ENCODE data around the gene TMEM239. TPM values are rescaled to one million over a fixed set of nuclear protein-coding genes. Genes with fewer than 3 reads are reported as not detected.

TMEM239 gene
- total and polyA plus RNA-seq, 4 donors = not detected

DNA sequence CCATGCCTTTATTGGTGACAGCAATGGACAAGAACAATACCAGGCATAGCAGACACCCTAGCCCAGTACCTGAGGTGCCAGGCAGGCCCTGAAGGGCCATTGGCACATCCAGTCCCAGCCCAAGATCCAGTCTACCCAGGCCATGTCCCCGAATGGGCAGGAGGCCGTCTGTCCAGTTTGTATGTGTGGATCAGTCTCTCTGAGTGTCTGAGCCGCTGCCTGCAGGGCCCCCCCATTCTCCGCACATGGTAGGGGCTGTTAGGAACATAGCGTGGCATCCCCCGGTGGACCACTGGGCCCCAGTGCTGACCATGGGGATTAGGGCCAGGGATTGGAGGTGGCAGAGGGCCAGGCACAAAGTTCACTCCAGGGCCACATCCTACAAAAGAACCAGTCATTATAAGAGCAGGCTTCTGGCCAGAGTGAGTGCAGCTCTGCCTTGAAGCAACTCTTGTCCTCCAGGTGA, 19.2 kb downstream of the TMEM239 start:
- peaks cover 0 to 11% (median 4%) of the 10 kb centered on the region in 4 donors for H3K36me3 ChIP-seq (ENCODE audit: control insufficient read depth in 4 of 4, insufficient read depth in 3 of 4, low read depth in 1 of 4, low read length in 3 of 4)
- no peaks in the 10 kb centered on the region for H3K9me3 ChIP-seq (ENCODE audit: control insufficient read depth in 4 of 4, low read length in 3 of 4)
- H3K27ac ChIP-seq (ENCODE audit: low read depth in 1 of 2, low read length in 2 of 2) = no peak overlapping the region
- H3K27me3 ChIP-seq (ENCODE audit: control insufficient read depth in 4 of 4, insufficient read depth in 4 of 4, low read length in 3 of 4) = no peaks in the 10 kb centered on the region
- DNase-seq (ENCODE audit: low spot score) = no peak
- TF ChIP-seq, protein P1, sequence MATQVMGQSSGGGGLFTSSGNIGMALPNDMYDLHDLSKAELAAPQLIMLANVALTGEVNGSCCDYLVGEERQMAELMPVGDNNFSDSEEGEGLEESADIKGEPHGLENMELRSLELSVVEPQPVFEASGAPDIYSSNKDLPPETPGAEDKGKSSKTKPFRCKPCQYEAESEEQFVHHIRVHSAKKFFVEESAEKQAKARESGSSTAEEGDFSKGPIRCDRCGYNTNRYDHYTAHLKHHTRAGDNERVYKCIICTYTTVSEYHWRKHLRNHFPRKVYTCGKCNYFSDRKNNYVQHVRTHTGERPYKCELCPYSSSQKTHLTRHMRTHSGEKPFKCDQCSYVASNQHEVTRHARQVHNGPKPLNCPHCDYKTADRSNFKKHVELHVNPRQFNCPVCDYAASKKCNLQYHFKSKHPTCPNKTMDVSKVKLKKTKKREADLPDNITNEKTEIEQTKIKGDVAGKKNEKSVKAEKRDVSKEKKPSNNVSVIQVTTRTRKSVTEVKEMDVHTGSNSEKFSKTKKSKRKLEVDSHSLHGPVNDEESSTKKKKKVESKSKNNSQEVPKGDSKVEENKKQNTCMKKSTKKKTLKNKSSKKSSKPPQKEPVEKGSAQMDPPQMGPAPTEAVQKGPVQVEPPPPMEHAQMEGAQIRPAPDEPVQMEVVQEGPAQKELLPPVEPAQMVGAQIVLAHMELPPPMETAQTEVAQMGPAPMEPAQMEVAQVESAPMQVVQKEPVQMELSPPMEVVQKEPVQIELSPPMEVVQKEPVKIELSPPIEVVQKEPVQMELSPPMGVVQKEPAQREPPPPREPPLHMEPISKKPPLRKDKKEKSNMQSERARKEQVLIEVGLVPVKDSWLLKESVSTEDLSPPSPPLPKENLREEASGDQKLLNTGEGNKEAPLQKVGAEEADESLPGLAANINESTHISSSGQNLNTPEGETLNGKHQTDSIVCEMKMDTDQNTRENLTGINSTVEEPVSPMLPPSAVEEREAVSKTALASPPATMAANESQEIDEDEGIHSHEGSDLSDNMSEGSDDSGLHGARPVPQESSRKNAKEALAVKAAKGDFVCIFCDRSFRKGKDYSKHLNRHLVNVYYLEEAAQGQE (IDR thresholded peaks at IDR 0.05) = no peak
- TF ChIP-seq HNF4A (conservative IDR thresholded peaks at IDR 0.05) (no peak), EGR1 (IDR thresholded peaks at IDR 0.05; ENCODE audit: low read depth in 2 of 2) (no peak)
- no peak overlapping the region for H3K9ac ChIP-seq (ENCODE audit: low read depth in 1 of 2, low read length in 2 of 2)
- 92% methylated on average over 6 of the region's 6 CpGs for WGBS
- no peak overlapping the region for H3K4me3 ChIP-seq (ENCODE audit: low read depth in 1 of 3, low read length in 3 of 3)
- peaks cover 5 to 12% (median 8%) of the 10 kb centered on the region in 4 donors for H3K4me1 ChIP-seq (ENCODE audit: control insufficient read depth in 4 of 4, insufficient read depth in 4 of 4, low read length in 3 of 4)

DNA sequence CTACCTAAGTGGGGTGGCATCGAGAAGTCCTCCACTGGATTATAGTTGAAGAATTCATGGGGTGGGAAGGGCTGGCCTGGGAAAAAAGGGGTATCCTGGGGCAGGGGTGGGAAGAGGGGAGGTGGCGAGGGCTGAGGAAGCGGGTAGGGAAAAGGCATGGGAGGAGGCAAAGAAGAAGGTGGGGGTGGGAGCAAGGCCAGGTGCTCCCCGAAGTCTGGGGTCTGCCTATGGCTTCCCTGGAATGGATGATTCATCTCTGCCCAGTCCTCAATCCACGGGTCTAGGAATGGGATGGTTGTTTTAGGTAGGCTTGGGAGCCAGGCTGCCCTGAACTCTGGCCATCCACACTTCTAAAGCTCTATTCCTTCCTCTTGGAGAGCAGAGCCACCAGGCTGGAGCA, 19.9 kb downstream of the TMEM239 start:
- WGBS = 97% methylated on average over 5 of the region's 5 CpGs
- no peak overlapping the region for H3K27ac ChIP-seq (ENCODE audit: low read depth in 1 of 2, low read length in 2 of 2)

DNA sequence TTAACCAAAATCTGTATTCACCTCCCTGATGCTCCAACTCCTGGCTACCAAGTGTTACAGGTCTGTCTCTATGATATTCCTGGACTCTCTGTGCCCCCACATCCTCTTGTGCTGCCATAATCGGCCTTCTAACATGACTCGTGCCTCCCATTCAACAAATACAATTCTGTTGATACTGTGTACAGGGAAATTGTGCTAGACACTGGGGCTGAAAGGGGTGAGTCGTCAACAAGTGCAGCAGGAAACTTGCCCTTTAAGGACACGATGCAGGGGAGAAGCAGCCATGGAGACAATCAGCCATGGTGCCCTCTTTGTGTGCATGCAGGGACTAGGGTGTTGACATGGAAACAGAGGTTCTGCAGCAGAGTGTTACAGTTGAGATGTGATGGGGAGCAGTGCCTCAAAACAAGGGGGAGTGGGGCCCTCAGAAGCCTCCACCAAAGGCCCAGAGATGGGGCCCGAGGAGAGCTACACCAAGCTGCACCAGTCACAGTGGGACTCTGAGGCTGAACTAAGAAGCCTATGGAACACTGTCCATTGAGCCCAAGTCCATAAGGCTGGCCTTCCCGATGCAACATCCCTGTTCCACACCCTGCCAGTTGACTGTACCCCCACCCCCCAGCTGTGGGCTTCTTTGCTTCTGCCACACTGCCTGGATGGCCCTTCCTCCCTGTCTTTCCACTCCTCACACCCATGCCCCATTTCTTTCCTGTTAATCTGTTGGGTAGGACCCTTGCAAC, 21.2 kb downstream of the TMEM239 start:
- H3K9me3 ChIP-seq (ENCODE audit: control insufficient read depth in 4 of 4, low read length in 3 of 4) = no peaks in the 10 kb centered on the region
- WGBS = 93% methylated on average over 6 of the region's 6 CpGs
- no peak overlapping the region for H3K27ac ChIP-seq (ENCODE audit: low read depth in 1 of 2, low read length in 2 of 2)
- no peak overlapping the region for H3K4me3 ChIP-seq (ENCODE audit: low read depth in 1 of 3, low read length in 3 of 3)
- H3K4me1 ChIP-seq (ENCODE audit: control insufficient read depth in 4 of 4, insufficient read depth in 4 of 4, low read length in 3 of 4) = peaks cover 9 to 16% (median 13%) of the 10 kb centered on the region in 4 donors
- DNase-seq (ENCODE audit: low spot score) = no peak
- no peak overlapping the region for H3K9ac ChIP-seq (ENCODE audit: low read depth in 1 of 2, low read length in 2 of 2)
- H3K27me3 ChIP-seq (ENCODE audit: control insufficient read depth in 4 of 4, insufficient read depth in 4 of 4, low read length in 3 of 4) = no peaks in the 10 kb centered on the region
- peaks cover 0 to 11% (median 4%) of the 10 kb centered on the region in 4 donors for H3K36me3 ChIP-seq (ENCODE audit: control insufficient read depth in 4 of 4, insufficient read depth in 3 of 4, low read depth in 1 of 4, low read length in 3 of 4)
- TF ChIP-seq JUND (IDR thresholded peaks at IDR 0.05) (no peak), FOXA1 (IDR thresholded peaks at IDR 0.05) (no peak), GABPA (IDR thresholded peaks at IDR 0.05 in 1 of 2, conservative IDR thresholded peaks at IDR 0.05 in 1 of 2) (no peak), SP1 (IDR thresholded peaks at IDR 0.05) (no peak), YY1 (IDR thresholded peaks at IDR 0.05) (no peak), HNF4G (IDR thresholded peaks at IDR 0.05) (no peak), FOXA2 (IDR thresholded peaks at IDR 0.05) (no peak), RXRA (IDR thresholded peaks at IDR 0.05) (no peak), TAF1 (conservative IDR thresholded peaks at IDR 0.05) (no peak), RAD21 (IDR thresholded peaks at IDR 0.05) (no peak)
- TF ChIP-seq, protein P2, sequence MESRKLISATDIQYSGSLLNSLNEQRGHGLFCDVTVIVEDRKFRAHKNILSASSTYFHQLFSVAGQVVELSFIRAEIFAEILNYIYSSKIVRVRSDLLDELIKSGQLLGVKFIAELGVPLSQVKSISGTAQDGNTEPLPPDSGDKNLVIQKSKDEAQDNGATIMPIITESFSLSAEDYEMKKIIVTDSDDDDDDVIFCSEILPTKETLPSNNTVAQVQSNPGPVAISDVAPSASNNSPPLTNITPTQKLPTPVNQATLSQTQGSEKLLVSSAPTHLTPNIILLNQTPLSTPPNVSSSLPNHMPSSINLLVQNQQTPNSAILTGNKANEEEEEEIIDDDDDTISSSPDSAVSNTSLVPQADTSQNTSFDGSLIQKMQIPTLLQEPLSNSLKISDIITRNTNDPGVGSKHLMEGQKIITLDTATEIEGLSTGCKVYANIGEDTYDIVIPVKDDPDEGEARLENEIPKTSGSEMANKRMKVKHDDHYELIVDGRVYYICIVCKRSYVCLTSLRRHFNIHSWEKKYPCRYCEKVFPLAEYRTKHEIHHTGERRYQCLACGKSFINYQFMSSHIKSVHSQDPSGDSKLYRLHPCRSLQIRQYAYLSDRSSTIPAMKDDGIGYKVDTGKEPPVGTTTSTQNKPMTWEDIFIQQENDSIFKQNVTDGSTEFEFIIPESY (IDR thresholded peaks at IDR 0.05) = no peak
- TF ChIP-seq, protein P3, sequence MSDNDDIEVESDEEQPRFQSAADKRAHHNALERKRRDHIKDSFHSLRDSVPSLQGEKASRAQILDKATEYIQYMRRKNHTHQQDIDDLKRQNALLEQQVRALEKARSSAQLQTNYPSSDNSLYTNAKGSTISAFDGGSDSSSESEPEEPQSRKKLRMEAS (IDR thresholded peaks at IDR 0.05) = no peak
- TF ChIP-seq, protein P4, sequence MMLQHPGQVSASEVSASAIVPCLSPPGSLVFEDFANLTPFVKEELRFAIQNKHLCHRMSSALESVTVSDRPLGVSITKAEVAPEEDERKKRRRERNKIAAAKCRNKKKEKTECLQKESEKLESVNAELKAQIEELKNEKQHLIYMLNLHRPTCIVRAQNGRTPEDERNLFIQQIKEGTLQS (IDR thresholded peaks at IDR 0.05) = no peak

More for the DNA sequence above, 19.9 kb downstream of the TMEM239 start:
- Histone ChIP-seq H3K4me3 (ENCODE audit: low read depth in 1 of 3, low read length in 3 of 3) (no peak overlapping the region), H3K9me3 (ENCODE audit: control insufficient read depth in 4 of 4, low read length in 3 of 4) (no peaks in the 10 kb centered on the region), H3K9ac (ENCODE audit: low read depth in 1 of 2, low read length in 2 of 2) (no peak overlapping the region), H3K4me1 (ENCODE audit: control insufficient read depth in 4 of 4, insufficient read depth in 4 of 4, low read length in 3 of 4) (peaks cover 5 to 12% (median 8%) of the 10 kb centered on the region in 4 donors), H3K36me3 (ENCODE audit: control insufficient read depth in 4 of 4, insufficient read depth in 3 of 4, low read depth in 1 of 4, low read length in 3 of 4) (peaks cover 0 to 11% (median 4%) of the 10 kb centered on the region in 4 donors), H3K27me3 (ENCODE audit: control insufficient read depth in 4 of 4, insufficient read depth in 4 of 4, low read length in 3 of 4) (no peaks in the 10 kb centered on the region)
- TF ChIP-seq, protein P5, sequence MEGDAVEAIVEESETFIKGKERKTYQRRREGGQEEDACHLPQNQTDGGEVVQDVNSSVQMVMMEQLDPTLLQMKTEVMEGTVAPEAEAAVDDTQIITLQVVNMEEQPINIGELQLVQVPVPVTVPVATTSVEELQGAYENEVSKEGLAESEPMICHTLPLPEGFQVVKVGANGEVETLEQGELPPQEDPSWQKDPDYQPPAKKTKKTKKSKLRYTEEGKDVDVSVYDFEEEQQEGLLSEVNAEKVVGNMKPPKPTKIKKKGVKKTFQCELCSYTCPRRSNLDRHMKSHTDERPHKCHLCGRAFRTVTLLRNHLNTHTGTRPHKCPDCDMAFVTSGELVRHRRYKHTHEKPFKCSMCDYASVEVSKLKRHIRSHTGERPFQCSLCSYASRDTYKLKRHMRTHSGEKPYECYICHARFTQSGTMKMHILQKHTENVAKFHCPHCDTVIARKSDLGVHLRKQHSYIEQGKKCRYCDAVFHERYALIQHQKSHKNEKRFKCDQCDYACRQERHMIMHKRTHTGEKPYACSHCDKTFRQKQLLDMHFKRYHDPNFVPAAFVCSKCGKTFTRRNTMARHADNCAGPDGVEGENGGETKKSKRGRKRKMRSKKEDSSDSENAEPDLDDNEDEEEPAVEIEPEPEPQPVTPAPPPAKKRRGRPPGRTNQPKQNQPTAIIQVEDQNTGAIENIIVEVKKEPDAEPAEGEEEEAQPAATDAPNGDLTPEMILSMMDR (IDR thresholded peaks at IDR 0.05; ENCODE audit: low read depth, low read length, missing input control) = no peak
- TF ChIP-seq FOXA2 (IDR thresholded peaks at IDR 0.05) (no peak), SP1 (IDR thresholded peaks at IDR 0.05) (no peak), GABPA (IDR thresholded peaks at IDR 0.05 in 1 of 2, conservative IDR thresholded peaks at IDR 0.05 in 1 of 2) (no peak), RAD21 (IDR thresholded peaks at IDR 0.05) (no peak), FOXA1 (IDR thresholded peaks at IDR 0.05) (no peak), YY1 (IDR thresholded peaks at IDR 0.05) (no peak)
- no peak for DNase-seq (ENCODE audit: low spot score)

All from liver (tissue), 9 donors.